ENCODE results near the gene VASH1. TPM values are rescaled to one million over a fixed set of nuclear protein-coding genes. Genes with fewer than 3 reads are reported as not detected.

VASH1 gene
- polyA plus RNA-seq, 1 of the 3 experiments (the other 2 are of a cell fraction) = 4.9 TPM

- Histone ChIP-seq H3K4me3 (ENCODE audit: low read depth in 2 of 2, low read length in 1 of 2) (no peak overlapping the region), H4K20me1 (ENCODE audit: insufficient read depth) (no peaks in the 10 kb centered on the region), H3K36me3 (replicated peaks in 1 of 2; ENCODE audit: control insufficient read depth in 1 of 2, insufficient read depth in 2 of 2, low read length in 1 of 2) (no peaks in the 10 kb centered on the region), H3K4me2 (no peak overlapping the region), H3K4me1 (ENCODE audit: control insufficient read depth in 1 of 2, insufficient read depth in 2 of 2, low read depth in 1 of 2, low read length in 1 of 2) (peaks cover 14 to 41% of the 10 kb centered on the region in 2 experiments), H3K27me3 (ENCODE audit: insufficient read depth) (no peaks in the 10 kb centered on the region), H3K9me2 (no peaks in the 10 kb centered on the region), H3F3A (replicated peaks; ENCODE audit: insufficient read depth) (no peaks in the 10 kb centered on the region), H3K9ac (no peak overlapping the region), H2AFZ (ENCODE audit: low read depth) (no peak overlapping the region), H3K27ac (ENCODE audit: low read depth in 2 of 2, low read length in 1 of 2) (no peak overlapping the region), H3K9me3 (no peaks in the 10 kb centered on the region), H3K79me2 (ENCODE audit: insufficient read depth) (no peaks in the 10 kb centered on the region)
- 90% methylated on average over 10 of the region's 18 CpGs for WGBS (ENCODE audit: low lambda C conversion rate)
- POLR2A ChIA-PET = interaction anchor here (0.8 kb wide), 1 partner anchor 11 kb away, joined by 3 read pairs; no protein-coding TSS in a partner anchor
- DNase-seq = no peak
- no peak for TF ChIP-seq TAF1 (IDR thresholded peaks at IDR 0.05; ENCODE audit: borderline replicate concordance, low read depth, low read length)
- TF ChIP-seq REST (IDR thresholded peaks at IDR 0.05; ENCODE audit: low read depth, low read length) = no peak
- TF ChIP-seq RXRA (IDR thresholded peaks at IDR 0.05; ENCODE audit: borderline replicate concordance, low read depth) = no peak
- no peak for TF ChIP-seq NRF1 (IDR thresholded peaks at IDR 0.05; ENCODE audit: low read depth, low read length)
- no peak for TF ChIP-seq USF2 (IDR thresholded peaks at IDR 0.05; ENCODE audit: borderline replicate concordance, low read depth, low read length)
- TF ChIP-seq TEAD4 (IDR thresholded peaks at IDR 0.05; ENCODE audit: borderline replicate concordance, insufficient read depth) = no peak
- no peak for TF ChIP-seq MAX (IDR thresholded peaks at IDR 0.05; ENCODE audit: low read depth)
- TF ChIP-seq GABPA (IDR thresholded peaks at IDR 0.05; ENCODE audit: low read depth) = no peak
- TF ChIP-seq MEF2A (IDR thresholded peaks at IDR 0.05; ENCODE audit: borderline replicate concordance, low read depth) = no peak
- TF ChIP-seq MXI1 (IDR thresholded peaks at IDR 0.05; ENCODE audit: low read depth, low read length) = no peak
- no peak for TF ChIP-seq TCF12 (IDR thresholded peaks at IDR 0.05)
- TF ChIP-seq SMC3 (IDR thresholded peaks at IDR 0.05; ENCODE audit: low read depth, low read length) = no peak
- TF ChIP-seq USF1 (IDR thresholded peaks at IDR 0.05; ENCODE audit: borderline replicate concordance, low read depth) = no peak
- no peak for TF ChIP-seq EZH2phosphoT487 (IDR thresholded peaks at IDR 0.05; ENCODE audit: borderline replicate concordance, low read depth)
- TF ChIP-seq YY1 (IDR thresholded peaks at IDR 0.05; ENCODE audit: low read depth) = no peak
- no peak for TF ChIP-seq ZBTB33 (IDR thresholded peaks at IDR 0.05; ENCODE audit: borderline replicate concordance, low read depth)
- no peak for TF ChIP-seq GATA2 (CRISPR knock-in tag; IDR thresholded peaks at IDR 0.05)
- CTCF ChIA-PET = interaction anchor here (0.9 to 5.7 kb wide), 5 partner anchors 11 to 301 kb away, joined by 3 to 23 read pairs (median 13); no protein-coding TSS in a partner anchor
Observed at GRCh38 chr14:76769636-76770292, 8.5 kb downstream of the VASH1 start.

All from SK-N-SH (cell line).